HCT116 (cell line): Measurements from ENCODE around the gene GPANK1. TPM values are rescaled to one million over a fixed set of nuclear protein-coding genes. Genes with fewer than 3 reads are reported as not detected.

Experiments
- ATAC-seq: fragments of 200-7000 bp; cut with Tn5 transposase; 2 replicates; pipeline ENCODE4 v1.9.1; 2020; ENCODE audit warnings: mild to moderate bottlenecking, moderate library complexity
- BruUV-seq: library from RNA; stranded (reverse); fragments of 400-500 nt; replicated peaks from 2 replicates; lab custom pipeline; 2021; lab: Mats Ljungman, UMichigan
- CTCF ChIA-PET: fragments of 300-600 bp; sonication (Branson Sonifier 250); formaldehyde crosslinking; loops from one replicate; lab custom pipeline; 2021; ENCODE audit warnings: antibody characterized with exemption; lab: Charles Lee
- POLR2A ChIA-PET: fragments of 300-600, 350-600 bp; sonication (Branson Sonifier 250); formaldehyde crosslinking; loops from one replicate; lab custom pipeline; 2021; ENCODE audit warnings: antibody characterized with exemption; lab: Charles Lee
- RAD21 ChIA-PET, 2 experiments: fragments of 300-600 bp; sonication (Branson Sonifier 250); formaldehyde crosslinking; loops; one replicate each; lab custom pipeline; 2023; ENCODE audit warnings: low total read pairs in 2 of 2; ENCODE audit not compliant: uncharacterized antibody in 2 of 2, unreplicated experiment in 2 of 2, low non-redundant PET in 1 of 2; lab: Charles Lee
- DNase-seq: peaks from one replicate; pipeline ENCODE4 v3.0.0-alpha.2; 2010; ENCODE audit warnings: low read depth, low spot score
- H2AFZ ChIP-seq: fragments of 200-600 bp; shearing (Covaris generic), sonication (generic); 2 replicates; pipeline ENCODE4 v1.6.1; 2017; ENCODE audit warnings: low read depth, mixed run types, mixed read lengths, antibody characterized with exemption, low read length; ENCODE audit not compliant: poor library complexity, severe bottlenecking
- H3K27ac ChIP-seq: 2 replicates; pipeline ENCODE4 v1.5.1; 2012; ENCODE audit warnings: low read depth, low read length
- H3K27me3 ChIP-seq: fragments of 200-600 bp; sonication (generic); 2 replicates; pipeline ENCODE4 v1.6.1; 2016; ENCODE audit warnings: mixed run types, low read length, mixed read lengths; ENCODE audit not compliant: insufficient read depth
- H3K36me3 ChIP-seq, 2 experiments: fragments of 200-500 bp in 1 of 2; fragments of 200-600 bp in 1 of 2; sonication (Bioruptor generic) in 1 of 2; sonication (generic) in 1 of 2; 2 replicates each; pipeline versions ENCODE4 v1.5.1 to v1.6.1; 2014 to 2016; ENCODE audit warnings: low read length in 2 of 2, inconsistent platforms in 1 of 2, mixed read lengths in 1 of 2, mixed run types in 1 of 2; ENCODE audit not compliant: insufficient read depth in 2 of 2, control insufficient read depth in 1 of 2
- H3K4me1 ChIP-seq, 2 experiments: fragments of 200-600 bp in 1 of 2; sonication (generic) in 1 of 2; 2 replicates each; pipeline versions ENCODE4 v1.5.1 to v1.6.1; 2012 to 2017; ENCODE audit warnings: low read length in 2 of 2, inconsistent platforms in 1 of 2, mild to moderate bottlenecking in 1 of 2, mixed read lengths in 1 of 2, mixed run types in 1 of 2, moderate library complexity in 1 of 2; ENCODE audit not compliant: insufficient read depth in 2 of 2, control insufficient read depth in 1 of 2
- H3K4me2 ChIP-seq: fragments of 200-600 bp; sonication (generic); 2 replicates; pipeline ENCODE4 v1.6.1; 2017; ENCODE audit warnings: mixed run types, low read length, mixed read lengths
- H3K4me3 ChIP-seq, 2 experiments: fragments of 200-600 bp in 1 of 2; sonication (generic) in 1 of 2; replicated peaks in 1 of 2; 2 replicates each; pipeline ENCODE4 v1.5.1; 2011 to 2016; ENCODE audit warnings: low read length in 2 of 2, control low read depth in 1 of 2, low read depth in 1 of 2, mild to moderate bottlenecking in 1 of 2, mixed read lengths in 1 of 2, mixed run types in 1 of 2
- H3K79me2 ChIP-seq: fragments of 200-600 bp; sonication (generic); 2 replicates; pipeline ENCODE4 v1.6.1; 2017; ENCODE audit warnings: mild to moderate bottlenecking, mixed run types, low read length, moderate library complexity, mixed read lengths; ENCODE audit not compliant: insufficient read depth
- H3K9ac ChIP-seq: fragments of 200-600 bp; sonication (generic); 2 replicates; pipeline ENCODE4 v1.6.1; 2016; ENCODE audit warnings: low read length, mixed read lengths
- H3K9me2 ChIP-seq: fragments of 200-600 bp; sonication (generic), shearing (Covaris generic); 2 replicates; pipeline ENCODE4 v1.6.1; 2017; ENCODE audit warnings: mixed run types, mild to moderate bottlenecking, moderate library complexity; ENCODE audit not compliant: insufficient read depth
- H3K9me3 ChIP-seq, 2 experiments: fragments of 200-500 bp in 1 of 2; fragments of 200-600 bp in 1 of 2; sonication (Bioruptor generic) in 1 of 2; sonication (generic) in 1 of 2; 2 replicates each; pipeline ENCODE4 v1.6.1; 2014 to 2017; ENCODE audit warnings: low read length in 2 of 2, mixed read lengths in 2 of 2, inconsistent platforms in 1 of 2, low read depth in 1 of 2, mild to moderate bottlenecking in 1 of 2, mixed run types in 1 of 2, moderate library complexity in 1 of 2; ENCODE audit not compliant: control insufficient read depth in 1 of 2, insufficient read depth in 1 of 2
- H4K20me1 ChIP-seq: fragments of 200-600 bp; sonication (generic), shearing (Covaris generic); 2 replicates; pipeline ENCODE4 v1.6.1; 2017; ENCODE audit warnings: mixed run types, mild to moderate bottlenecking, moderate library complexity; ENCODE audit not compliant: insufficient read depth
- ATF3 ChIP-seq: IDR thresholded peaks from 2 replicates; pipeline ENCODE4 v1.6.1; 2012
- CEBPB ChIP-seq: IDR thresholded peaks from 2 replicates; pipeline ENCODE4 v1.6.1; 2012; ENCODE audit warnings: low read depth
- CTCF ChIP-seq, 3 experiments: fragments of 200-600 bp in 1 of 3; sonication (generic) in 1 of 3; IDR thresholded peaks in 2 of 3; conservative IDR thresholded peaks in 1 of 3; 2 replicates each; pipeline ENCODE4 v1.5.1; 2012 to 2017; ENCODE audit warnings: low read depth in 2 of 3, low read length in 2 of 3, antibody characterized with exemption in 1 of 3, borderline replicate concordance in 1 of 3, control low read depth in 1 of 3, mild to moderate bottlenecking in 1 of 3, mixed read lengths in 1 of 3, mixed run types in 1 of 3, moderate library complexity in 1 of 3; ENCODE audit not compliant: insufficient read depth in 1 of 3
- JUND ChIP-seq: IDR thresholded peaks from 2 replicates; pipeline ENCODE4 v1.6.1; 2012
- SIN3A ChIP-seq: IDR thresholded peaks from 2 replicates; pipeline ENCODE4 v1.6.1; 2012; ENCODE audit warnings: low read depth
- SP1 ChIP-seq: IDR thresholded peaks from 2 replicates; pipeline ENCODE4 v1.6.1; 2012; ENCODE audit warnings: low read depth
- ZNF274 ChIP-seq: fragments of 200-500 bp; sonication (Bioruptor generic); IDR thresholded peaks from 2 replicates; pipeline ENCODE4 v1.6.1; 2014; ENCODE audit warnings: mild to moderate bottlenecking, low read depth, low read length, inconsistent platforms
- intact Hi-C: fragments of 100-400 bp; cut with micrococcal nuclease; formaldehyde crosslinking; loops from 2 replicates; pipeline ENCODE4 v1.10.0; 2022
- total RNA-seq: library from RNA; stranded (reverse); gene quantifications from one replicate; pipeline ENCODE4 v1.2.1, GENCODE V29; 2021; ENCODE audit not compliant: unreplicated experiment

The GPANK1 gene
- total RNA-seq, 1 experiment from 2014 or later: 14.8 TPM

GRCh38 chr6:31619805-31620585 lies 44.8 kb downstream of the GPANK1 start (continued):
- TF ChIP-seq CTCF (IDR thresholded peaks at IDR 0.05 in 2 of 3, conservative IDR thresholded peaks at IDR 0.05 in 1 of 3; ENCODE audit: borderline replicate concordance in 1 of 3, insufficient read depth in 1 of 3, low read depth in 2 of 3, low read length in 2 of 3) (no peak), JUND (no peak), ATF3 (no peak), SP1 (peak; percentile 91)
- TF ChIP-seq, all 23 proteins: peak for 7

GRCh38 chr6:31617010-31617409 lies 47.8 kb downstream of the GPANK1 start:
- no peak overlapping the region for H3K4me2 ChIP-seq
- no TSS peak for BruUV-seq

More at GRCh38 chr6:31617010-31617409, 47.8 kb downstream of the GPANK1 start:
- Histone ChIP-seq H3K9ac (no peak overlapping the region), H3K4me1 (peaks cover 1 to 12% of the 10 kb centered on the region in 2 experiments; a peak in 3 of 4 replicates), H3K27me3 (no peaks in the 10 kb centered on the region), H3K9me3 (no peaks in the 10 kb centered on the region), H3K36me3 (peaks cover 0 to 7% of the 10 kb centered on the region in 2 experiments; a peak in 2 of 4 replicates), H3K79me2 (peaks cover 12% of the 10 kb centered on the region), H3K4me3 (no peak overlapping the region), H2AFZ (no peak overlapping the region), H4K20me1 (no peaks in the 10 kb centered on the region), H3K9me2 (no peaks in the 10 kb centered on the region), H3K27ac (no peak overlapping the region)
- TF ChIP-seq ZNF274 (no peak), CEBPB (no peak), SIN3A (no peak)
- ChIA-PET RAD21 (no interaction called here), POLR2A (no interaction called here), CTCF (no interaction called here)
- intact Hi-C loops: no loop called here
- no peak for DNase-seq
- no peak for ATAC-seq
